ENCODE data around the gene STAM.

DNA sequence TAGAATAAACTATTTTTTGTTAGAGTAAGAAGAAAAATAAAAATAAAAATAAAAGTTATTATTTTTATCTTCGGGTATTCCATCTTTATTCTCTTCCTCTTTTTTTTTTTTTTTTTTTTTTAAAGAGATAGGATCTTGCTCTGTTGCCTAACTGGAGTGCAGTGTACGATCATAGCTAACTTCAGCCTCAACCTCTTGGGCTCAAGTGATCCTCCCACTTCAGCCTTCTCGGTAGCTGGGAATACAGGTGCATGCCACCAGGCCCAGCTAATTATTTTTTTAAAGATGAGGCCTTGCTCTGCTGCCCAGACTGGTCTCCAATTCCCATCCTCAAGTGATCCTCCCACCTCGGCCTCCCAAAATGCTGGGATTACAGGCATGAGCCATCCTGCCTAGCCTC, 15.4 kb downstream of the STAM start:
- TF ChIP-seq, protein P1, sequence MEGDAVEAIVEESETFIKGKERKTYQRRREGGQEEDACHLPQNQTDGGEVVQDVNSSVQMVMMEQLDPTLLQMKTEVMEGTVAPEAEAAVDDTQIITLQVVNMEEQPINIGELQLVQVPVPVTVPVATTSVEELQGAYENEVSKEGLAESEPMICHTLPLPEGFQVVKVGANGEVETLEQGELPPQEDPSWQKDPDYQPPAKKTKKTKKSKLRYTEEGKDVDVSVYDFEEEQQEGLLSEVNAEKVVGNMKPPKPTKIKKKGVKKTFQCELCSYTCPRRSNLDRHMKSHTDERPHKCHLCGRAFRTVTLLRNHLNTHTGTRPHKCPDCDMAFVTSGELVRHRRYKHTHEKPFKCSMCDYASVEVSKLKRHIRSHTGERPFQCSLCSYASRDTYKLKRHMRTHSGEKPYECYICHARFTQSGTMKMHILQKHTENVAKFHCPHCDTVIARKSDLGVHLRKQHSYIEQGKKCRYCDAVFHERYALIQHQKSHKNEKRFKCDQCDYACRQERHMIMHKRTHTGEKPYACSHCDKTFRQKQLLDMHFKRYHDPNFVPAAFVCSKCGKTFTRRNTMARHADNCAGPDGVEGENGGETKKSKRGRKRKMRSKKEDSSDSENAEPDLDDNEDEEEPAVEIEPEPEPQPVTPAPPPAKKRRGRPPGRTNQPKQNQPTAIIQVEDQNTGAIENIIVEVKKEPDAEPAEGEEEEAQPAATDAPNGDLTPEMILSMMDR (IDR thresholded peaks at IDR 0.05): no peak
- TF ChIP-seq, protein P2, sequence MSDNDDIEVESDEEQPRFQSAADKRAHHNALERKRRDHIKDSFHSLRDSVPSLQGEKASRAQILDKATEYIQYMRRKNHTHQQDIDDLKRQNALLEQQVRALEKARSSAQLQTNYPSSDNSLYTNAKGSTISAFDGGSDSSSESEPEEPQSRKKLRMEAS (IDR thresholded peaks at IDR 0.05; ENCODE audit: low read depth): no peak
- TF ChIP-seq RFX5 (IDR thresholded peaks at IDR 0.05; ENCODE audit: low read length): no peak

All from SK-N-SH (cell line).